SK-N-SH (cell line): ENCODE measurements around the gene LONRF2.

ENCODE experiments used
- SIN3A ChIP-seq: IDR thresholded peaks from 2 replicates; pipeline ENCODE4 v1.6.1; 2012; ENCODE audit warnings: low read depth, mild to moderate bottlenecking, low read length, moderate library complexity, borderline replicate concordance
- TF ChIP-seq, protein P1 (sequence below): fragments of 200-600 bp; sonication (generic); IDR thresholded peaks from 2 replicates; pipeline ENCODE4 v1.6.1; 2017; ENCODE audit warnings: antibody characterized with exemption, mild to moderate bottlenecking, moderate library complexity

DNA sequence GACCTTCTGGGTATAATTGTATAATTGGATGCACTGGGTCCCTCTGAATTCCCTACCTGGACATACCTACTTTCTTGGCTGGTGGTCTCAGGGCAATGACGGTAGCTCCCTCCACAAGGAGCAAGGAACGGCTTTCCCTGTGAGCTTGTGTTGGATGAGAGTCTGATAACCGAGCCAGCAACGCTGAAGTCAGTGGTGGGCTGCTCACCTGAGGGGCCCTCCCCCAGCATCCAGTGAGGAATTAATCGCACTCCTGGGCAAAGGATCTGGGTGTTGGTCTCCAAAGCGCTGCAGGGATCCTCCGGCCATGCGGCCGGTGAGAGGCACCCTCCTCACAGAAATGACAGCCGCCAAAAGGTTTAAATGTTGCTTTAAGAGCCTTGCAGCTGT is 47.1 kb downstream of the LONRF2 start:
- TF ChIP-seq, protein P1, sequence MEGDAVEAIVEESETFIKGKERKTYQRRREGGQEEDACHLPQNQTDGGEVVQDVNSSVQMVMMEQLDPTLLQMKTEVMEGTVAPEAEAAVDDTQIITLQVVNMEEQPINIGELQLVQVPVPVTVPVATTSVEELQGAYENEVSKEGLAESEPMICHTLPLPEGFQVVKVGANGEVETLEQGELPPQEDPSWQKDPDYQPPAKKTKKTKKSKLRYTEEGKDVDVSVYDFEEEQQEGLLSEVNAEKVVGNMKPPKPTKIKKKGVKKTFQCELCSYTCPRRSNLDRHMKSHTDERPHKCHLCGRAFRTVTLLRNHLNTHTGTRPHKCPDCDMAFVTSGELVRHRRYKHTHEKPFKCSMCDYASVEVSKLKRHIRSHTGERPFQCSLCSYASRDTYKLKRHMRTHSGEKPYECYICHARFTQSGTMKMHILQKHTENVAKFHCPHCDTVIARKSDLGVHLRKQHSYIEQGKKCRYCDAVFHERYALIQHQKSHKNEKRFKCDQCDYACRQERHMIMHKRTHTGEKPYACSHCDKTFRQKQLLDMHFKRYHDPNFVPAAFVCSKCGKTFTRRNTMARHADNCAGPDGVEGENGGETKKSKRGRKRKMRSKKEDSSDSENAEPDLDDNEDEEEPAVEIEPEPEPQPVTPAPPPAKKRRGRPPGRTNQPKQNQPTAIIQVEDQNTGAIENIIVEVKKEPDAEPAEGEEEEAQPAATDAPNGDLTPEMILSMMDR = no peak
- no peak for TF ChIP-seq SIN3A
